ENCODE measurements around the gene CHMP5. TPM values are rescaled to one million over a fixed set of nuclear protein-coding genes. Genes with fewer than 3 reads are reported as not detected.

The CHMP5 gene
- polyA plus RNA-seq, 1 of the 3 experiments (the other 2 are of a cell fraction), result 88.3 TPM

DNA sequence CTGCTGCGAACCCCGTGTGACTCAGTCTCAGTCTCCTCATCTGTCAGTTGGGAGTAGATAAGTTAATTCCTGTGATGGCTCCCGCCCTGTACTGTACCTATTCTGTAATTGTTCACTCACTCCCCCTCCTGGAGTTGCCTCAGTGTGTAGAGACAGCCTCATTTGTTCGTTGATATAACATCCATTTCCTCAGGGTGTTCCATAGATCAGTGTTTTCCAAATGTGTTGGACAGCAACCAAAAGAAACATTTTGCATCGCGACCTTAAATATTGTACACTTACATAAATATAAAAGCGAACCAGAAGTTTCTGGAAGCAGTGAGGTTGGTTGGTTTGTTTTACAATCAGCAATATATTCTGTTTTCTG, 26.2 kb downstream of the CHMP5 start:
- POLR2A ChIA-PET, result interaction anchor here (2.1 kb wide), 1 partner anchor 27 kb away, joined by 10 read pairs; the partner anchor contains the start of genes BAG1 and CHMP5
- H3F3A ChIP-seq (replicated peaks; ENCODE audit: insufficient read depth), result peaks cover 22% of the 10 kb centered on the region
- H3K27ac ChIP-seq (ENCODE audit: low read depth in 2 of 2, low read length in 1 of 2), result peak overlapping the region; percentile 94 to 98
- H3K9me2 ChIP-seq, result no peaks in the 10 kb centered on the region
- H3K36me3 ChIP-seq (replicated peaks in 1 of 2; ENCODE audit: control insufficient read depth in 1 of 2, insufficient read depth in 2 of 2, low read length in 1 of 2), result peaks cover 38 to 48% of the 10 kb centered on the region in 2 experiments
- TF ChIP-seq RFX5 (IDR thresholded peaks at IDR 0.05; ENCODE audit: low read length) (no peak), TCF12 (IDR thresholded peaks at IDR 0.05) (no peak), EP300 (IDR thresholded peaks at IDR 0.05; ENCODE audit: borderline replicate concordance in 1 of 2, low read depth in 1 of 2, low read length in 1 of 2) (no peak), YY1 (IDR thresholded peaks at IDR 0.05; ENCODE audit: low read depth) (no peak), TEAD4 (IDR thresholded peaks at IDR 0.05; ENCODE audit: borderline replicate concordance, insufficient read depth) (no peak), POLR2AphosphoS5 (IDR thresholded peaks at IDR 0.05; ENCODE audit: low read depth, low read length) (no peak), FOSL2 (IDR thresholded peaks at IDR 0.05; ENCODE audit: borderline replicate concordance, low read depth) (no peak)
- TF ChIP-seq, protein P1, sequence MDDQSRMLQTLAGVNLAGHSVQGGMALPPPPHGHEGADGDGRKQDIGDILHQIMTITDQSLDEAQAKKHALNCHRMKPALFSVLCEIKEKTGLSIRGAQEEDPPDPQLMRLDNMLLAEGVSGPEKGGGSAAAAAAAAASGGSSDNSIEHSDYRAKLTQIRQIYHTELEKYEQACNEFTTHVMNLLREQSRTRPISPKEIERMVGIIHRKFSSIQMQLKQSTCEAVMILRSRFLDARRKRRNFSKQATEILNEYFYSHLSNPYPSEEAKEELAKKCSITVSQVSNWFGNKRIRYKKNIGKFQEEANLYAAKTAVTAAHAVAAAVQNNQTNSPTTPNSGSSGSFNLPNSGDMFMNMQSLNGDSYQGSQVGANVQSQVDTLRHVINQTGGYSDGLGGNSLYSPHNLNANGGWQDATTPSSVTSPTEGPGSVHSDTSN (IDR thresholded peaks at IDR 0.05), result no peak
- TF ChIP-seq, protein P2, sequence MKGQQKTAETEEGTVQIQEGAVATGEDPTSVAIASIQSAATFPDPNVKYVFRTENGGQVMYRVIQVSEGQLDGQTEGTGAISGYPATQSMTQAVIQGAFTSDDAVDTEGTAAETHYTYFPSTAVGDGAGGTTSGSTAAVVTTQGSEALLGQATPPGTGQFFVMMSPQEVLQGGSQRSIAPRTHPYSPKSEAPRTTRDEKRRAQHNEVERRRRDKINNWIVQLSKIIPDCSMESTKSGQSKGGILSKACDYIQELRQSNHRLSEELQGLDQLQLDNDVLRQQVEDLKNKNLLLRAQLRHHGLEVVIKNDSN (IDR thresholded peaks at IDR 0.05; ENCODE audit: borderline replicate concordance, low read depth), result no peak
- H4K20me1 ChIP-seq (ENCODE audit: insufficient read depth), result no peaks in the 10 kb centered on the region
- H3K79me2 ChIP-seq (ENCODE audit: insufficient read depth), result peaks cover 56% of the 10 kb centered on the region
- peaks cover 0 to 11% of the 10 kb centered on the region in 2 experiments; a peak in 2 of 4 replicates for H3K4me1 ChIP-seq (ENCODE audit: control insufficient read depth in 1 of 2, insufficient read depth in 2 of 2, low read depth in 1 of 2, low read length in 1 of 2)
- peak overlapping the region; percentile 80 to 83 for H3K4me3 ChIP-seq (ENCODE audit: low read depth in 2 of 2, low read length in 1 of 2)
- no peaks in the 10 kb centered on the region for H3K27me3 ChIP-seq (ENCODE audit: insufficient read depth)
- no peak overlapping the region for H2AFZ ChIP-seq (ENCODE audit: low read depth)
- peak overlapping the region; percentile 84 for H3K9ac ChIP-seq
- no peaks in the 10 kb centered on the region for H3K9me3 ChIP-seq
- WGBS (ENCODE audit: low lambda C conversion rate), result 3% methylated on average over 5 of the region's 7 CpGs
- CTCF ChIA-PET, result interaction anchor here (1.2 to 1.6 kb wide), 2 partner anchors 65 to 162 kb away, joined by 3 to 6 read pairs; no protein-coding TSS in a partner anchor
- peak overlapping the region; percentile 79 for H3K4me2 ChIP-seq
- DNase-seq, result no peak

DNA sequence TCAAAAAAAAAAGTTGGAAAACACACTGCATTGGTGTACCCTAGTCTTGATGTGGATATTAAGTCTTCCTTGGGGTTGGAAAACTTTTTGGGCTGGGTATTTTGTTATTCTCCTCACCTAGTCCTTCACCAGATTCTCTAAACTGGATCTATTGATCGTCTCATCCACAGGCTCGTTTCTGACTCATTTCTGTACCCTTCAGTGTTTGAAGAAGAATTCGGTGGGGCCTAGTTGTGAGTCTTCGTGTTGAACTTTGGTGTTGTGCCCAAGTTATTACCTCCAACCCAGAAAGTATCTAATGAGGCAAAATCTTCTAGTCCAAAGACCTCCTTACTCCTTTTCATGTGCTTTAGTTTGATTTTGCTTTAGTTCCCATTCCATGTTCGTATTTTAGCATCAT, 27.1 kb downstream of the CHMP5 start:
- no peaks in the 10 kb centered on the region for H3K9me2 ChIP-seq
- no peaks in the 10 kb centered on the region for H3K9me3 ChIP-seq
- no peak overlapping the region for H3K9ac ChIP-seq
- TF ChIP-seq RAD21 (IDR thresholded peaks at IDR 0.05; ENCODE audit: low read length) (no peak), MEF2A (IDR thresholded peaks at IDR 0.05; ENCODE audit: borderline replicate concordance, low read depth) (no peak)
- TF ChIP-seq, protein P3, sequence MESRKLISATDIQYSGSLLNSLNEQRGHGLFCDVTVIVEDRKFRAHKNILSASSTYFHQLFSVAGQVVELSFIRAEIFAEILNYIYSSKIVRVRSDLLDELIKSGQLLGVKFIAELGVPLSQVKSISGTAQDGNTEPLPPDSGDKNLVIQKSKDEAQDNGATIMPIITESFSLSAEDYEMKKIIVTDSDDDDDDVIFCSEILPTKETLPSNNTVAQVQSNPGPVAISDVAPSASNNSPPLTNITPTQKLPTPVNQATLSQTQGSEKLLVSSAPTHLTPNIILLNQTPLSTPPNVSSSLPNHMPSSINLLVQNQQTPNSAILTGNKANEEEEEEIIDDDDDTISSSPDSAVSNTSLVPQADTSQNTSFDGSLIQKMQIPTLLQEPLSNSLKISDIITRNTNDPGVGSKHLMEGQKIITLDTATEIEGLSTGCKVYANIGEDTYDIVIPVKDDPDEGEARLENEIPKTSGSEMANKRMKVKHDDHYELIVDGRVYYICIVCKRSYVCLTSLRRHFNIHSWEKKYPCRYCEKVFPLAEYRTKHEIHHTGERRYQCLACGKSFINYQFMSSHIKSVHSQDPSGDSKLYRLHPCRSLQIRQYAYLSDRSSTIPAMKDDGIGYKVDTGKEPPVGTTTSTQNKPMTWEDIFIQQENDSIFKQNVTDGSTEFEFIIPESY (IDR thresholded peaks at IDR 0.05; ENCODE audit: borderline replicate concordance, low read depth), result no peak
- TF ChIP-seq, protein P4, sequence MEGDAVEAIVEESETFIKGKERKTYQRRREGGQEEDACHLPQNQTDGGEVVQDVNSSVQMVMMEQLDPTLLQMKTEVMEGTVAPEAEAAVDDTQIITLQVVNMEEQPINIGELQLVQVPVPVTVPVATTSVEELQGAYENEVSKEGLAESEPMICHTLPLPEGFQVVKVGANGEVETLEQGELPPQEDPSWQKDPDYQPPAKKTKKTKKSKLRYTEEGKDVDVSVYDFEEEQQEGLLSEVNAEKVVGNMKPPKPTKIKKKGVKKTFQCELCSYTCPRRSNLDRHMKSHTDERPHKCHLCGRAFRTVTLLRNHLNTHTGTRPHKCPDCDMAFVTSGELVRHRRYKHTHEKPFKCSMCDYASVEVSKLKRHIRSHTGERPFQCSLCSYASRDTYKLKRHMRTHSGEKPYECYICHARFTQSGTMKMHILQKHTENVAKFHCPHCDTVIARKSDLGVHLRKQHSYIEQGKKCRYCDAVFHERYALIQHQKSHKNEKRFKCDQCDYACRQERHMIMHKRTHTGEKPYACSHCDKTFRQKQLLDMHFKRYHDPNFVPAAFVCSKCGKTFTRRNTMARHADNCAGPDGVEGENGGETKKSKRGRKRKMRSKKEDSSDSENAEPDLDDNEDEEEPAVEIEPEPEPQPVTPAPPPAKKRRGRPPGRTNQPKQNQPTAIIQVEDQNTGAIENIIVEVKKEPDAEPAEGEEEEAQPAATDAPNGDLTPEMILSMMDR (IDR thresholded peaks at IDR 0.05), result no peak
- H2AFZ ChIP-seq (ENCODE audit: low read depth), result no peak overlapping the region
- no peaks in the 10 kb centered on the region for H4K20me1 ChIP-seq (ENCODE audit: insufficient read depth)
- peaks cover 14% of the 10 kb centered on the region for H3F3A ChIP-seq (replicated peaks; ENCODE audit: insufficient read depth)
- H3K79me2 ChIP-seq (ENCODE audit: insufficient read depth), result peaks cover 65% of the 10 kb centered on the region
- peaks cover 0 to 11% of the 10 kb centered on the region in 2 experiments; a peak in 2 of 4 replicates for H3K4me1 ChIP-seq (ENCODE audit: control insufficient read depth in 1 of 2, insufficient read depth in 2 of 2, low read depth in 1 of 2, low read length in 1 of 2)
- no peak for DNase-seq
- no peaks in the 10 kb centered on the region for H3K27me3 ChIP-seq (ENCODE audit: insufficient read depth)
- ChIA-PET CTCF (no interaction called here), POLR2A (no interaction called here)
- WGBS (ENCODE audit: low lambda C conversion rate), result 89% methylated on average over 5 of the region's 5 CpGs
- no peak overlapping the region for H3K27ac ChIP-seq (ENCODE audit: low read depth in 2 of 2, low read length in 1 of 2)
- H3K36me3 ChIP-seq (replicated peaks in 1 of 2; ENCODE audit: control insufficient read depth in 1 of 2, insufficient read depth in 2 of 2, low read length in 1 of 2), result peaks cover 42 to 51% of the 10 kb centered on the region in 2 experiments
- peak overlapping the region; percentile 79 for H3K4me2 ChIP-seq
- H3K4me3 ChIP-seq (ENCODE audit: low read depth in 2 of 2, low read length in 1 of 2), result peak overlapping the region in 1 of 2 experiments; percentile 80; a peak in 1 of 4 replicates

Measured in SK-N-SH (cell line).